IPS-20b (cell line): ENCODE data around the gene CLNK.

Experiments used
- H3K27ac ChIP-seq: one replicate; pipeline ENCODE4 v1.5.1; 2013; ENCODE audit warnings: low read length
- H3K27me3 ChIP-seq: 2 replicates; pipeline ENCODE4 v1.6.1; 2013; ENCODE audit warnings: mild to moderate bottlenecking, low read length, inconsistent platforms; ENCODE audit not compliant: insufficient read depth
- H3K36me3 ChIP-seq: 2 replicates; pipeline ENCODE4 v1.6.1; 2013; ENCODE audit warnings: low read depth, mild to moderate bottlenecking, inconsistent platforms, low read length, moderate library complexity; ENCODE audit not compliant: insufficient read depth
- H3K4me1 ChIP-seq: 2 replicates; pipeline ENCODE4 v1.6.1; 2013; ENCODE audit warnings: mild to moderate bottlenecking, control low read depth, inconsistent platforms, low read length, moderate library complexity; ENCODE audit not compliant: insufficient read depth
- H3K4me3 ChIP-seq: 2 replicates; pipeline ENCODE4 v1.5.1; 2013; ENCODE audit warnings: mild to moderate bottlenecking, low read length, inconsistent platforms
- H3K9ac ChIP-seq: 2 replicates; pipeline ENCODE4 v1.6.1; 2013; ENCODE audit warnings: low read depth, mild to moderate bottlenecking, inconsistent platforms, low read length, moderate library complexity
- H3K9me3 ChIP-seq: 2 replicates; pipeline ENCODE4 v1.6.1; 2013; ENCODE audit warnings: mild to moderate bottlenecking, low read depth, low read length, inconsistent platforms; ENCODE audit not compliant: insufficient read depth

CLNK gene

GRCh38 chr4:10698172-10698571 lies 13.6 kb upstream of the CLNK start:
- Histone ChIP-seq H3K9ac (no peak overlapping the region), H3K27ac (no peak overlapping the region), H3K4me3 (no peak overlapping the region), H3K27me3 (no peaks in the 10 kb centered on the region), H3K4me1 (no peaks in the 10 kb centered on the region; the same call in 1 of the 2 replicates), H3K36me3 (no peaks in the 10 kb centered on the region), H3K9me3 (no peaks in the 10 kb centered on the region)

- Histone ChIP-seq H3K4me1 (no peaks in the 10 kb centered on the region; the same call in 1 of the 2 replicates), H3K9ac (no peak overlapping the region), H3K27ac (no peak overlapping the region), H3K27me3 (no peaks in the 10 kb centered on the region), H3K36me3 (no peaks in the 10 kb centered on the region), H3K4me3 (no peak overlapping the region), H3K9me3 (no peaks in the 10 kb centered on the region)
These were observed 12.5 kb upstream of the CLNK start for GRCh38 chr4:10697086-10697485.

GRCh38 chr4:10696253-10696652 lies 11.7 kb upstream of the CLNK start:
- no peak overlapping the region for H3K9ac ChIP-seq
- no peaks in the 10 kb centered on the region for H3K36me3 ChIP-seq
- no peaks in the 10 kb centered on the region; the same call in 1 of the 2 replicates for H3K4me1 ChIP-seq
- H3K4me3 ChIP-seq = no peak overlapping the region
- no peaks in the 10 kb centered on the region for H3K27me3 ChIP-seq
- no peaks in the 10 kb centered on the region for H3K9me3 ChIP-seq
- H3K27ac ChIP-seq = no peak overlapping the region

- no peak overlapping the region for H3K27ac ChIP-seq
- no peak overlapping the region for H3K9ac ChIP-seq
- H3K36me3 ChIP-seq = no peaks in the 10 kb centered on the region
- no peaks in the 10 kb centered on the region; the same call in 1 of the 2 replicates for H3K4me1 ChIP-seq
- H3K4me3 ChIP-seq = no peak overlapping the region
- H3K27me3 ChIP-seq = no peaks in the 10 kb centered on the region
- no peaks in the 10 kb centered on the region for H3K9me3 ChIP-seq
These were observed 10.3 kb upstream of the CLNK start for GRCh38 chr4:10694828-10695209.

- no peaks in the 10 kb centered on the region for H3K27me3 ChIP-seq
- H3K9ac ChIP-seq = no peak overlapping the region
- H3K27ac ChIP-seq = no peak overlapping the region
- no peaks in the 10 kb centered on the region for H3K9me3 ChIP-seq
- H3K4me1 ChIP-seq = no peaks in the 10 kb centered on the region; the same call in 1 of the 2 replicates
- H3K36me3 ChIP-seq = no peaks in the 10 kb centered on the region
- H3K4me3 ChIP-seq = no peak overlapping the region
These were observed 9.7 kb upstream of the CLNK start for GRCh38 chr4:10694151-10694827.

GRCh38 chr4:10691651-10692050 lies 7.1 kb upstream of the CLNK start:
- no peak overlapping the region for H3K9ac ChIP-seq
- no peaks in the 10 kb centered on the region for H3K27me3 ChIP-seq
- H3K4me3 ChIP-seq = no peak overlapping the region
- no peaks in the 10 kb centered on the region for H3K36me3 ChIP-seq
- peaks cover 3% of the 10 kb centered on the region; the same call in 1 of the 2 replicates for H3K4me1 ChIP-seq
- H3K27ac ChIP-seq = no peak overlapping the region
- no peaks in the 10 kb centered on the region for H3K9me3 ChIP-seq

- no peaks in the 10 kb centered on the region for H3K36me3 ChIP-seq
- no peak overlapping the region for H3K4me3 ChIP-seq
- H3K9ac ChIP-seq = no peak overlapping the region
- H3K4me1 ChIP-seq = peaks cover 3% of the 10 kb centered on the region; the same call in 1 of the 2 replicates
- no peak overlapping the region for H3K27ac ChIP-seq
- no peaks in the 10 kb centered on the region for H3K27me3 ChIP-seq
- no peaks in the 10 kb centered on the region for H3K9me3 ChIP-seq
These were observed 5.8 kb upstream of the CLNK start for GRCh38 chr4:10690185-10690907.

GRCh38 chr4:10688846-10689245 lies 4.3 kb upstream of the CLNK start:
- no peaks in the 10 kb centered on the region for H3K36me3 ChIP-seq
- H3K27me3 ChIP-seq = no peaks in the 10 kb centered on the region
- no peak overlapping the region for H3K4me3 ChIP-seq
- 0 out of 2 replicates have a peak, but pooled peaks cover 3% of the 10 kb centered on the region for H3K4me1 ChIP-seq
- no peak overlapping the region for H3K27ac ChIP-seq
- H3K9me3 ChIP-seq = no peaks in the 10 kb centered on the region
- no peak overlapping the region for H3K9ac ChIP-seq

GRCh38 chr4:10688022-10688421 lies 3.5 kb upstream of the CLNK start:
- no peaks in the 10 kb centered on the region for H3K9me3 ChIP-seq
- no peaks in the 10 kb centered on the region for H3K36me3 ChIP-seq
- no peak overlapping the region for H3K27ac ChIP-seq
- no peak overlapping the region for H3K4me3 ChIP-seq
- 0 out of 2 replicates have a peak, but pooled peaks cover 3% of the 10 kb centered on the region for H3K4me1 ChIP-seq
- no peaks in the 10 kb centered on the region for H3K27me3 ChIP-seq
- H3K9ac ChIP-seq = no peak overlapping the region

GRCh38 chr4:10687526-10687925 lies 3.0 kb upstream of the CLNK start:
- Histone ChIP-seq H3K4me1 (0 out of 2 replicates have a peak, but pooled peaks cover 3% of the 10 kb centered on the region), H3K4me3 (no peak overlapping the region), H3K36me3 (no peaks in the 10 kb centered on the region), H3K27ac (no peak overlapping the region), H3K9me3 (no peaks in the 10 kb centered on the region), H3K9ac (no peak overlapping the region), H3K27me3 (no peaks in the 10 kb centered on the region)

GRCh38 chr4:10682397-10682796 lies 2.2 kb downstream of the CLNK start:
- Histone ChIP-seq H3K9ac (no peak overlapping the region), H3K36me3 (no peaks in the 10 kb centered on the region), H3K4me3 (no peak overlapping the region), H3K27ac (no peak overlapping the region), H3K4me1 (no peaks in the 10 kb centered on the region), H3K9me3 (no peaks in the 10 kb centered on the region), H3K27me3 (no peaks in the 10 kb centered on the region)
